ENCODE measurements around the gene POLR2I.

GRCh38 chr19:36163813-36164212 lies 49.1 kb upstream of the POLR2I start:
- TF ChIP-seq ZBTB33 (IDR thresholded peaks at IDR 0.05; ENCODE audit: borderline replicate concordance, low read depth) (no peak), GATA2 (CRISPR knock-in tag; IDR thresholded peaks at IDR 0.05) (no peak), EP300 (IDR thresholded peaks at IDR 0.05; ENCODE audit: borderline replicate concordance in 1 of 2, low read depth in 1 of 2, low read length in 1 of 2) (no peak), GABPA (IDR thresholded peaks at IDR 0.05; ENCODE audit: low read depth) (no peak), POLR2AphosphoS5 (IDR thresholded peaks at IDR 0.05; ENCODE audit: low read depth, low read length) (no peak), RXRA (IDR thresholded peaks at IDR 0.05; ENCODE audit: borderline replicate concordance, low read depth) (no peak)

All from SK-N-SH (cell line).